Measurements from ENCODE around the gene CTNNBL1.
A peak's percentile ranks its signal among the peaks of the same experiment; 100 is the strongest.

CTNNBL1 gene

GRCh38 chr20:37749620-37750403, 56.0 kb downstream of the CTNNBL1 start:
- peaks cover 62% of the 10 kb centered on the region for H3K36me3 ChIP-seq (ENCODE audit: low read depth)
- no peak for TF ChIP-seq CTCF (IDR thresholded peaks at IDR 0.05; ENCODE audit: poor library complexity, severe bottlenecking)
- ATAC-seq (ENCODE audit: low read depth), result no peak

DNA sequence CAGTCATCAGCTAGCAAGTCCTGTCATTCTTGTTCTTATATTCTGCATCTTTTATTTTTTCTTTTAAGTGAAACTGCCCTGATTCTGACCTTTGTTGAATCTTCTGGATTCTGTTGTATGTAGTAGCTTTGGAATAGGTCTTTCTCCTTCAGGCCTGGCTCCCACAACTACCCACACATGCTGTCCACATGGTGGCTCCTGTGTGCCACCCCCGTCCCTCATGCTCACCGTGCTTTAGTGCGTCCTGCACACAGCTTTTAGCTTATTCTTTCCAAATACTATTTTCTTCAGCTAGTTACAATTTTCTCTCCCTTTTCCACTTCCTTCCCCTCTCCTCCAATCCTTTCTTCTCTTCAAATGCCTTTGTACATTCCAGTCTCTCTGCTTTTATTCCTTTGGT, 61.8 kb downstream of the CTNNBL1 start:
- no peak overlapping the region for H3K27ac ChIP-seq (ENCODE audit: poor library complexity, severe bottlenecking)
- H3K4me1 ChIP-seq (ENCODE audit: insufficient read depth, poor library complexity, severe bottlenecking), result no peaks in the 10 kb centered on the region
- H3K4me3 ChIP-seq (ENCODE audit: severe bottlenecking), result no peak overlapping the region
- DNase-seq (ENCODE audit: low spot score) (no peak), ATAC-seq (ENCODE audit: low read depth) (no peak)
- H3K27me3 ChIP-seq (ENCODE audit: insufficient read depth, poor library complexity, severe bottlenecking), result no peaks in the 10 kb centered on the region
- H3K36me3 ChIP-seq (ENCODE audit: low read depth), result peaks cover 63% of the 10 kb centered on the region
- no peaks in the 10 kb centered on the region for H3K9me3 ChIP-seq (ENCODE audit: severe bottlenecking)
- TF ChIP-seq CTCF (IDR thresholded peaks at IDR 0.05; ENCODE audit: poor library complexity, severe bottlenecking), result peak; percentile 21

More at GRCh38 chr20:37749620-37750403, 56.0 kb downstream of the CTNNBL1 start:
- H3K27ac ChIP-seq (ENCODE audit: poor library complexity, severe bottlenecking), result no peak overlapping the region
- H3K4me3 ChIP-seq (ENCODE audit: severe bottlenecking), result no peak overlapping the region
- no peaks in the 10 kb centered on the region for H3K4me1 ChIP-seq (ENCODE audit: insufficient read depth, poor library complexity, severe bottlenecking)
- DNase-seq (ENCODE audit: low spot score), result no peak
- H3K27me3 ChIP-seq (ENCODE audit: insufficient read depth, poor library complexity, severe bottlenecking), result no peaks in the 10 kb centered on the region
- no peaks in the 10 kb centered on the region for H3K9me3 ChIP-seq (ENCODE audit: severe bottlenecking)

DNA sequence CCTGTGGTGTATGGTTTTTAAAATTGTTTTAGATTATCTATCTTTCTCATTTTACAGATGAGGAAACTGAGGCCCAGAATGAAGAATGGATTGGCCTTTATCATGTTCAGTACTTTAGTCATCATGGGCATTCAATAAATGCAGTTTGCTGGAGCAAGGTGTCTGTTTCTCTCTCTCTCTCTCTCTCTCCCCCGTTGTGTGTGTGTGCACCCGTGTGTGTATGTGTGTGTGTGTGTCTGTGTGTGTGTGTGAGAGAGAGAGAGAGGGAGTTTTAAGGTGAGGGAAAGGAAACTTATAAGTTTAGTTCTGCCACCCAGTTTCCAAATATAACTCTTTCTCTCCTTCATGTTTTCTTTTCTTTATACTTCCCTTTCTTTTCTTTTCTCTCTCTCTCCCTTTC, 62.4 kb downstream of the CTNNBL1 start:
- peaks cover 61% of the 10 kb centered on the region for H3K36me3 ChIP-seq (ENCODE audit: low read depth)

GRCh38 chr20:37757550-37757949, 63.7 kb downstream of the CTNNBL1 start:
- no peaks in the 10 kb centered on the region for H3K4me1 ChIP-seq (ENCODE audit: insufficient read depth, poor library complexity, severe bottlenecking)
- no peaks in the 10 kb centered on the region for H3K9me3 ChIP-seq (ENCODE audit: severe bottlenecking)
- no peak overlapping the region for H3K27ac ChIP-seq (ENCODE audit: poor library complexity, severe bottlenecking)
- DNase-seq (ENCODE audit: low spot score) (no peak), ATAC-seq (ENCODE audit: low read depth) (peak; percentile 46)
- TF ChIP-seq CTCF (IDR thresholded peaks at IDR 0.05; ENCODE audit: poor library complexity, severe bottlenecking), result peak; percentile 20
- H3K36me3 ChIP-seq (ENCODE audit: low read depth), result peaks cover 47% of the 10 kb centered on the region
- no peaks in the 10 kb centered on the region for H3K27me3 ChIP-seq (ENCODE audit: insufficient read depth, poor library complexity, severe bottlenecking)
- H3K4me3 ChIP-seq (ENCODE audit: severe bottlenecking), result no peak overlapping the region

More for the DNA sequence above, 62.4 kb downstream of the CTNNBL1 start:
- H3K27me3 ChIP-seq (ENCODE audit: insufficient read depth, poor library complexity, severe bottlenecking), result no peaks in the 10 kb centered on the region
- TF ChIP-seq CTCF (IDR thresholded peaks at IDR 0.05; ENCODE audit: poor library complexity, severe bottlenecking), result no peak
- no peak for ATAC-seq (ENCODE audit: low read depth)
- no peaks in the 10 kb centered on the region for H3K4me1 ChIP-seq (ENCODE audit: insufficient read depth, poor library complexity, severe bottlenecking)
- no peak overlapping the region for H3K27ac ChIP-seq (ENCODE audit: poor library complexity, severe bottlenecking)
- no peak for DNase-seq (ENCODE audit: low spot score)
- no peaks in the 10 kb centered on the region for H3K9me3 ChIP-seq (ENCODE audit: severe bottlenecking)
- no peak overlapping the region for H3K4me3 ChIP-seq (ENCODE audit: severe bottlenecking)

DNA sequence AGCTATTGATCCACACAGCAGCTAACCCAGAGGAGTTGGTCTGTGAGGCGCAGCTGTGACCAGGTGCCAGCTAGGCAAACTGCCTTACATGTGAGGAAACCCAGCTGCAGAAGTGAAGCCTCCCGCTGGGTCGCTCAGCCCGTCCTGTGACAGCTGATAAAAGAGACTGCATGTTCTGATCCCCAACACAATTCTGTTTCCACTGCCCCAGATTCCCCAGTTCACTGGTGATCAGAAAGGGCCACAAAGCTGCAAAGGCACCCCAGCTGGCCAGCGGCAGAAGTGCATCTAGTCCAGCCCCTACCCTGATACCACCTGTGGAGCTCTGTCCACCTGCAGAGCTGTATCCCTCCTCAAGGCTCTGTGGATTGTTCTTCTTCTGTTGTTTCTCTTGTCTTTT, 64.5 kb downstream of the CTNNBL1 start:
- no peak overlapping the region for H3K27ac ChIP-seq (ENCODE audit: poor library complexity, severe bottlenecking)
- ATAC-seq (ENCODE audit: low read depth) (peak; percentile 70), DNase-seq (ENCODE audit: low spot score) (no peak)
- peaks cover 42% of the 10 kb centered on the region for H3K36me3 ChIP-seq (ENCODE audit: low read depth)
- no peak overlapping the region for H3K4me3 ChIP-seq (ENCODE audit: severe bottlenecking)
- H3K27me3 ChIP-seq (ENCODE audit: insufficient read depth, poor library complexity, severe bottlenecking), result no peaks in the 10 kb centered on the region
- H3K4me1 ChIP-seq (ENCODE audit: insufficient read depth, poor library complexity, severe bottlenecking), result no peaks in the 10 kb centered on the region
- no peaks in the 10 kb centered on the region for H3K9me3 ChIP-seq (ENCODE audit: severe bottlenecking)
- TF ChIP-seq CTCF (IDR thresholded peaks at IDR 0.05; ENCODE audit: poor library complexity, severe bottlenecking), result no peak
